PC-3 (cell line): ENCODE results near the gene PPP1R9B.

Source experiments
- EZH2 ChIP-seq: fragments of 300-600 bp; sonication (generic); IDR thresholded peaks from one replicate; pipeline ENCODE4 v1.6.1; 2017; ENCODE audit warnings: antibody characterized with exemption, mild to moderate bottlenecking, low read length; ENCODE audit not compliant: unreplicated experiment
- EZH2phosphoT487 ChIP-seq: fragments of 300-600 bp; sonication (generic); IDR thresholded peaks from 2 replicates; pipeline ENCODE4 v1.6.1; 2018; ENCODE audit warnings: mild to moderate bottlenecking, antibody characterized with exemption, low read length, borderline replicate concordance
- TF ChIP-seq, protein P1 (sequence below): fragments of 300-600 bp; sonication (generic); conservative IDR thresholded peaks from 2 replicates; pipeline ENCODE4 v1.5.1; 2017; ENCODE audit warnings: antibody characterized with exemption, low read depth, mild to moderate bottlenecking, low read length

DNA sequence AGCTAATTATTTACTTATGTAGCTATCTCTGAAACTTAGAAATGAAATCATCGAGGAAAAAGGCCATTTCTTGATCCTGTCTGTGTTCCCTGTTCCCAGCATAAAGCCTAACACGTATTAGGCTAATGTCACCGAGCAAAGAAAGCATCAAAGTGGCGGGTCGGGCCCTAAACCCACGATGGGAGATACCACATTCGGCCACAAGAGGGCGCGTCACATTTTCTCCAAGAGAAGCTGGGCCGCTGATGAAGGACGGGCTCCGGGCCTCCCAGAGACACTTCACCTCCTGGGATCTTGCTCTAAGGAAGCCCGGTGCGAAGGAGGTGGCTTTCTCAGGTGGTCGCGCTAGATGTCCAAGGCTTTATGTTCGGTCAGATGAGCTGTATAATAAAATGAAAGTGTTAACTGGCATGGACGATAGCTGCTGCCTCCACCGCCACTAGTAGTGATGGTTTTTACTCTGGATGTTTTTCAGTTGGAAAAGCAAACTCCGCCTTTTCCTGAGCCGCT is 56.2 kb downstream of the PPP1R9B start:
- TF ChIP-seq, protein P1, sequence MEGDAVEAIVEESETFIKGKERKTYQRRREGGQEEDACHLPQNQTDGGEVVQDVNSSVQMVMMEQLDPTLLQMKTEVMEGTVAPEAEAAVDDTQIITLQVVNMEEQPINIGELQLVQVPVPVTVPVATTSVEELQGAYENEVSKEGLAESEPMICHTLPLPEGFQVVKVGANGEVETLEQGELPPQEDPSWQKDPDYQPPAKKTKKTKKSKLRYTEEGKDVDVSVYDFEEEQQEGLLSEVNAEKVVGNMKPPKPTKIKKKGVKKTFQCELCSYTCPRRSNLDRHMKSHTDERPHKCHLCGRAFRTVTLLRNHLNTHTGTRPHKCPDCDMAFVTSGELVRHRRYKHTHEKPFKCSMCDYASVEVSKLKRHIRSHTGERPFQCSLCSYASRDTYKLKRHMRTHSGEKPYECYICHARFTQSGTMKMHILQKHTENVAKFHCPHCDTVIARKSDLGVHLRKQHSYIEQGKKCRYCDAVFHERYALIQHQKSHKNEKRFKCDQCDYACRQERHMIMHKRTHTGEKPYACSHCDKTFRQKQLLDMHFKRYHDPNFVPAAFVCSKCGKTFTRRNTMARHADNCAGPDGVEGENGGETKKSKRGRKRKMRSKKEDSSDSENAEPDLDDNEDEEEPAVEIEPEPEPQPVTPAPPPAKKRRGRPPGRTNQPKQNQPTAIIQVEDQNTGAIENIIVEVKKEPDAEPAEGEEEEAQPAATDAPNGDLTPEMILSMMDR, result peak; percentile 96
- no peak for TF ChIP-seq EZH2phosphoT487
- no peak for TF ChIP-seq EZH2
